HepG2 (cell line): ENCODE data around the gene KIF22. TPM values are rescaled to one million over a fixed set of nuclear protein-coding genes. Genes with fewer than 3 reads are reported as not detected.

Experiments
- EED ChIP-seq: sonication (generic); formaldehyde crosslinking; IDR thresholded peaks from 2 replicates; pipeline ENCODE4 v1.5.0; 2020; ENCODE audit warnings: mild to moderate bottlenecking, missing genetic modification reagents
- ERF ChIP-seq: IDR thresholded peaks from 2 replicates; pipeline ENCODE4 v1.6.1; 2018; ENCODE audit warnings: missing biosample characterization, missing genetic modification reagents
- HMG20B ChIP-seq: conservative IDR thresholded peaks from 2 replicates; pipeline ENCODE4 v1.6.1; 2016; ENCODE audit warnings: missing genetic modification reagents, missing compliant biosample characterization
- IKZF5 ChIP-seq: IDR thresholded peaks from 2 replicates; pipeline ENCODE4 v1.6.1; 2018; ENCODE audit warnings: missing genetic modification reagents, mild to moderate bottlenecking, missing compliant biosample characterization
- KDM6A ChIP-seq: IDR thresholded peaks from 2 replicates; pipeline ENCODE4 v1.6.1; 2016; ENCODE audit warnings: low read depth
- NR2C2 ChIP-seq: sonication (generic); formaldehyde crosslinking; IDR thresholded peaks from 2 replicates; pipeline ENCODE4 v1.4.0; 2020; ENCODE audit warnings: missing genetic modification reagents, mild to moderate bottlenecking, moderate library complexity, borderline replicate concordance
- SNAPC4 ChIP-seq: sonication (generic); formaldehyde crosslinking; IDR thresholded peaks from 2 replicates; pipeline ENCODE4 v1.4.0; 2020; ENCODE audit warnings: mild to moderate bottlenecking, missing genetic modification reagents
- SSRP1 ChIP-seq: IDR thresholded peaks from 2 replicates; pipeline ENCODE4 v1.6.1; 2016; ENCODE audit warnings: control low read depth
- TRIM24 ChIP-seq: sonication (generic); formaldehyde crosslinking; IDR thresholded peaks from 2 replicates; pipeline ENCODE4 v1.8.0; 2022; ENCODE audit warnings: mild to moderate bottlenecking, missing genetic modification reagents
- ZFY ChIP-seq: sonication (generic); formaldehyde crosslinking; IDR thresholded peaks from 2 replicates; pipeline ENCODE4 v1.4.0; 2020; ENCODE audit warnings: missing genetic modification reagents
- ZNF230 ChIP-seq: sonication (generic); formaldehyde crosslinking; IDR thresholded peaks from 2 replicates; pipeline ENCODE4 v1.4.0; 2020; ENCODE audit warnings: mild to moderate bottlenecking, missing genetic modification reagents
- ZNF256 ChIP-seq: sonication (generic); formaldehyde crosslinking; conservative IDR thresholded peaks from 2 replicates; pipeline ENCODE4 v1.4.0; 2020; ENCODE audit warnings: missing genetic modification reagents
- ZNF343 ChIP-seq: sonication (generic); formaldehyde crosslinking; IDR thresholded peaks from 2 replicates; pipeline ENCODE4 v1.4.0; 2020; ENCODE audit warnings: mild to moderate bottlenecking, missing genetic modification reagents
- ZNF546 ChIP-seq: sonication (generic); formaldehyde crosslinking; conservative IDR thresholded peaks from 2 replicates; pipeline ENCODE4 v1.8.1; 2023; ENCODE audit warnings: mild to moderate bottlenecking, missing genetic modification reagents
- ZNF850 ChIP-seq: sonication (generic); formaldehyde crosslinking; conservative IDR thresholded peaks from 2 replicates; pipeline ENCODE4 v1.9.0; 2021; ENCODE audit warnings: mild to moderate bottlenecking, missing genetic modification reagents
- polyA plus RNA-seq, 8 experiments: library from polyadenylated mRNA; depleted of rRNA in 3 of 8; stranded (reverse) in 7 of 8; unstranded in 1 of 8; fragments of >200 nt; fragmentation: Illumina TruSeq in 4 of 8; extraction: Trizol in 4 of 8; gene quantifications; 2 replicates each; pipeline versions ENCODE4 v1.2.1 to v1.2.3, GENCODE V29; 2011 to 2016; ENCODE audit warnings: low read depth in 4 of 8, missing spikeins in 1 of 8, mixed read lengths in 1 of 8; ENCODE audit not compliant: insufficient read depth in 1 of 8
- total RNA-seq, 5 experiments: library from RNA; depleted of rRNA; stranded (reverse); fragments of >200 nt; fragmentation: Illumina TruSeq; extraction: Trizol; gene quantifications; 2 replicates each; pipeline ENCODE4 v1.2.3, GENCODE V29; 2016; ENCODE audit warnings: low read depth in 1 of 5
- TF ChIP-seq, protein P1 (sequence below): sonication (generic); formaldehyde crosslinking; IDR thresholded peaks from 2 replicates; pipeline ENCODE4 v1.4.0; 2020; ENCODE audit warnings: missing genetic modification reagents
- TF ChIP-seq, protein P2 (sequence below): IDR thresholded peaks from 2 replicates; pipeline ENCODE4 v1.6.1; 2012; ENCODE audit warnings: low read depth, low read length, improper control_type of control experiment
- TF ChIP-seq, protein P3 (sequence below): sonication (generic); formaldehyde crosslinking; IDR thresholded peaks from 2 replicates; pipeline ENCODE4 v1.4.0; 2020; ENCODE audit warnings: mild to moderate bottlenecking, missing genetic modification reagents

Gene KIF22
- total and polyA plus RNA-seq, 2 of the 13 experiments (the other 11 are each of a cell fraction or from before 2014, with no cell fraction given) = 95.8 to 118 TPM

- TF ChIP-seq EED (no peak), ZFY (CRISPR knock-in tag) (peak; percentile 72), ZNF343 (CRISPR knock-in tag) (no peak; the same call in 1 of the 2 replicates), SSRP1 (CRISPR knock-in tag) (no peak; the same call in none of the 2 replicates), ERF (peak; percentile 96), ZNF850 (CRISPR knock-in tag) (no peak), HMG20B (CRISPR knock-in tag) (no peak; the same call in 1 of the 2 replicates), IKZF5 (CRISPR knock-in tag) (peak; percentile 76; the same call in 1 of the 2 replicates), ZNF230 (CRISPR knock-in tag) (peak; percentile 89; the same call in 1 of the 2 replicates), ZNF256 (no peak), ZNF546 (0 out of 2 replicates have a peak, but pooled peaks have one; percentile 38), TRIM24 (CRISPR knock-in tag) (no peak), NR2C2 (CRISPR knock-in tag) (peak; percentile 74), KDM6A (CRISPR knock-in tag) (peak; percentile 66; the same call in 1 of the 2 replicates), SNAPC4 (CRISPR knock-in tag) (peak; percentile 80)
- TF ChIP-seq, protein P1, sequence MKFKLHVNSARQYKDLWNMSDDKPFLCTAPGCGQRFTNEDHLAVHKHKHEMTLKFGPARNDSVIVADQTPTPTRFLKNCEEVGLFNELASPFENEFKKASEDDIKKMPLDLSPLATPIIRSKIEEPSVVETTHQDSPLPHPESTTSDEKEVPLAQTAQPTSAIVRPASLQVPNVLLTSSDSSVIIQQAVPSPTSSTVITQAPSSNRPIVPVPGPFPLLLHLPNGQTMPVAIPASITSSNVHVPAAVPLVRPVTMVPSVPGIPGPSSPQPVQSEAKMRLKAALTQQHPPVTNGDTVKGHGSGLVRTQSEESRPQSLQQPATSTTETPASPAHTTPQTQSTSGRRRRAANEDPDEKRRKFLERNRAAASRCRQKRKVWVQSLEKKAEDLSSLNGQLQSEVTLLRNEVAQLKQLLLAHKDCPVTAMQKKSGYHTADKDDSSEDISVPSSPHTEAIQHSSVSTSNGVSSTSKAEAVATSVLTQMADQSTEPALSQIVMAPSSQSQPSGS = peak; percentile 80; the same call in 1 of the 2 replicates
- TF ChIP-seq, protein P2, sequence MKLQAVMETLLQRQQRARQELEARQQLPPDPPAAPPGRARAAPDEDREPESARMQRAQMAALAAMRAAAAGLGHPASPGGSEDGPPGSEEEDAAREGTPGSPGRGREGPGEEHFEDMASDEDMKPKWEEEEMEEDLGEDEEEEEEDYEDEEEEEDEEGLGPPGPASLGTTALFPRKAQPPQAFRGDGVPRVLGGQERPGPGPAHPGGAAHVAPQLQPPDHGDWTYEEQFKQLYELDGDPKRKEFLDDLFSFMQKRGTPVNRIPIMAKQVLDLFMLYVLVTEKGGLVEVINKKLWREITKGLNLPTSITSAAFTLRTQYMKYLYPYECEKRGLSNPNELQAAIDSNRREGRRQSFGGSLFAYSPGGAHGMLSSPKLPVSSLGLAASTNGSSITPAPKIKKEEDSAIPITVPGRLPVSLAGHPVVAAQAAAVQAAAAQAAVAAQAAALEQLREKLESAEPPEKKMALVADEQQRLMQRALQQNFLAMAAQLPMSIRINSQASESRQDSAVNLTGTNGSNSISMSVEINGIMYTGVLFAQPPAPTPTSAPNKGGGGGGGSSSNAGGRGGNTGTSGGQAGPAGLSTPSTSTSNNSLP = peak; percentile 84
- TF ChIP-seq, protein P3, sequence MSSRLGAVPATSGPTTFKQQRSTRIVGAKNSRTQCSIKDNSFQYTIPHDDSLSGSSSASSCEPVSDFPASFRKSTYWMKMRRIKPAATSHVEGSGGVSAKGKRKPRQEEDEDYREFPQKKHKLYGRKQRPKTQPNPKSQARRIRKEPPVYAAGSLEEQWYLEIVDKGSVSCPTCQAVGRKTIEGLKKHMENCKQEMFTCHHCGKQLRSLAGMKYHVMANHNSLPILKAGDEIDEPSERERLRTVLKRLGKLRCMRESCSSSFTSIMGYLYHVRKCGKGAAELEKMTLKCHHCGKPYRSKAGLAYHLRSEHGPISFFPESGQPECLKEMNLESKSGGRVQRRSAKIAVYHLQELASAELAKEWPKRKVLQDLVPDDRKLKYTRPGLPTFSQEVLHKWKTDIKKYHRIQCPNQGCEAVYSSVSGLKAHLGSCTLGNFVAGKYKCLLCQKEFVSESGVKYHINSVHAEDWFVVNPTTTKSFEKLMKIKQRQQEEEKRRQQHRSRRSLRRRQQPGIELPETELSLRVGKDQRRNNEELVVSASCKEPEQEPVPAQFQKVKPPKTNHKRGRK (CRISPR knock-in tag) = 0 out of 2 replicates have a peak, but pooled peaks have one; percentile 51
These were observed 25.2 kb upstream of the KIF22 start (continued) for GRCh38 chr16:29765167-29766032.
